Sciatic nerve (tissue), 2 donors: Measurements from ENCODE around the gene RRAGD. TPM values are rescaled to one million over a fixed set of nuclear protein-coding genes. Genes with fewer than 3 reads are reported as not detected.

Experiments
- ATAC-seq: fragments of 200-7000 bp; cut with Tn5 transposase; one replicate; pipeline ENCODE4 v1.9.1; 2020; ENCODE audit warnings: mild to moderate bottlenecking, moderate library complexity
- DNase-seq: peaks from one replicate; pipeline ENCODE4 v3.0.0-alpha.2; 2020; ENCODE audit warnings: low spot score
- intact Hi-C: fragments of 100-400 bp; cut with DNase I; formaldehyde crosslinking; loops from one replicate; pipeline ENCODE4 v1.14.2; 2022
- total RNA-seq: library from RNA; stranded (reverse); fragmentation: NEBNext Ultra II Directional; extraction: Animal tissue kit (Norgen Biotek cat#: 25700); gene quantifications from one replicate; pipeline ENCODE4 v1.2.1, GENCODE V29; 2021
- donor health status: DM: no; HTN: no; CAD: no.
- donor health status: DM: no; HTN: no; CAD: no.

The RRAGD gene, protein sequence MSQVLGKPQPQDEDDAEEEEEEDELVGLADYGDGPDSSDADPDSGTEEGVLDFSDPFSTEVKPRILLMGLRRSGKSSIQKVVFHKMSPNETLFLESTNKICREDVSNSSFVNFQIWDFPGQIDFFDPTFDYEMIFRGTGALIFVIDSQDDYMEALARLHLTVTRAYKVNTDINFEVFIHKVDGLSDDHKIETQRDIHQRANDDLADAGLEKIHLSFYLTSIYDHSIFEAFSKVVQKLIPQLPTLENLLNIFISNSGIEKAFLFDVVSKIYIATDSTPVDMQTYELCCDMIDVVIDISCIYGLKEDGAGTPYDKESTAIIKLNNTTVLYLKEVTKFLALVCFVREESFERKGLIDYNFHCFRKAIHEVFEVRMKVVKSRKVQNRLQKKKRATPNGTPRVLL
- 22.1 TPM for total RNA-seq

DNA sequence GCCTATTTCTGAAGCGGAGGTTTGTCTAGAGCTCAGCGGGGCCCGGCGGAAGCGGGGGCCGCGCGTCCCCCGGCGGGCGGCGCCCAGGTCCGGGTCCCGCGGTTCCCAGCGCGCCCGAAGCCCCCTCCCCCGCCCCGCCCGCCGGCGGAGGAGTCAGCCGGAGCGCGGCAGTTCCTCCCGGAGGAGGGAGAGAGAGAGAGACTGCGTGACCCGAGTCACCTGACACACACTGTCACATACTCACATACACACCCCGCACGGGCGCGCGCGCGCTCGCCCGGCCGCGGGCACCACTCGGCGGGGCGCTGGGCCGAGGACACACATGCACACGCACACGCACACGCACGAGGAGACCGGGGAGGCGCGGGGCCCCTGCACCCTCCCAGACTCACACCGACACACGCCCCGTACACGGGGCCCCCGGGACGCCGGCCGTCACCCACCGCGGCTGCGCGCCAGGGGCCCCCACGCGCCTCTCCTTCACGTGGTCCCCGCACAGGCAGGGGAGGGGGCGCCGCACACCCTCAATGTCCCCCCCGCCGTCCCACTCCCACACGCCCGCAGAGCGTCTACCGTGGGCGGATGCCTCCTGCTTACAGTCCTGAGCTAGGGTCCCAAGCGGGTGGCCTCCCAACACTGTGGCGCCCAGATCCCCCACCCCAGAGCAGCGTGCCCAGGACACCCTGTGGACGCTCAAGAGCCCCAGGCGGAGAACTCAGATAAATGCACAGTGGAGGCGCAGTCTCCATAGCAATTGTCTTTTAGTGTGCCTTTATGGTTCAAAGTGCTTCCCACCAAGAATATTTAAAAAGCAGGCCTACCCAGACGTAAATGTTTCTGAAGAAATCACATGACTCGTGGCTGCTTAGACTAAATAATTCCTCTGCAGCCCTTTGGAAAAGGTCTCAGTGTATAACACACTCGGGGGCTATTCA lies at the start of gene RRAGD:
TSS of gene RRAGD (minus strand) at position 203 of the 935 bp plus-strand sequence. CDS start 280 bp downstream, outside the sequence.
- ATAC-seq (peak; percentile 89), DNase-seq (peak; percentile 82)
- intact Hi-C loops, result no loop called here

DNA sequence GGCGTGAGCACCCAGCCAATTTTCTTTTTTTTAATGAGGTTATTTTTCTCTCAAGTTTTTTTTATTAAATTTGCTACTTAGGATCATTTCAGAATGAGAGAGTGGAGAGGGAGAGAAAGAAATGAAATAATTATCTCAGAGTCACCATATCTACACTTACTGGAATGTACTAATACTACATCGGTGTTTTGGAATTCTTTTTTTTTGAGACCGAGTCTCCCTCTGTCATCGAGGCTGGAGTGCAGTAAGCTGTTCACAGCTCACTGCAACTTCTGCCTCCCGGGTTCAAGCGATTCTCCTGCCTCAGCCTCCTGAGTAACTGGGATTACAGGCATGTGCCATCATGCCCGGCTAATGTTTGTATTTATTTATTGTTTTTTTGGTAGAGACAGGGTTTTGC lies 48.6 kb upstream of the RRAGD start:
- ATAC-seq (no peak), DNase-seq (no peak)
- intact Hi-C loops, result no loop called here

DNA sequence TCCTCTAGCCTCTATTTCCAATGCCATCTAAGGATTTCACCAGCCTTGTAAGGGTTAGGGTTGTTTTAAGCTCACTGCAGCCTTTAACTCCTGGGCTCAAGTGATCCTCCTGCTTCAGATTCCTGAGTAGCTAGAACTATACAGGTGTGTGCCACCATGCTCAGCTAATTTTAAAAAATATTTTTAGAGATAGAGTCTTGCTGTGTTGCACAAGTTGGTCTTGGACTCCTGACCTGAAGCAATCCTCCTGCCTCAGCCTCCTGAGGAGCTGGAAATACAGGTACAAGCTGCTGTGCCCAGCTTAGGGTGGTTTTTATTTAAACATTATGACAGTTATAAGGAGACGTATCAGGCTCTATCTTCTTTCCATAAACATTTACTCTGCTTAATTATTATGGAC lies 47.4 kb upstream of the RRAGD start:
- intact Hi-C loops, result no loop called here
- DNase-seq (no peak), ATAC-seq (no peak)

DNA sequence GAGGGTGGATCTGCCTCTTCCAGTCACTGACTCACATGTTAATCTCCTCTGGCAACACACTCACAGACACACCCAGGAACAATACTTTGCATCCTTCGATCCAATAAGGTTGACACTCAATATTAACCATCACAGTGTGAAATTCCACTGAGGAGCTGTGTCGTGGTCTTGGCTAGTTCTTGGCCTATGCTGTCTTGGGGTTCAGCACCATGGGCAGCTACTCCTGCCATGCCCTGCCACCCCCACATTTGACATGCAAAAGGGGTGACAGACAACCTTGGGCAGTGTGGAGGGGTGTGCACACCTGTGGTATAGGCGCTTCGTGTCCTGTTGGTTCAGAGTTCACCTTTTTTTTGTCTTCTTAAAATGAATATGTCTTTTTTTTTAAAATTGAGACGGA lies 46.6 kb upstream of the RRAGD start:
- intact Hi-C loops, result no loop called here
- DNase-seq (no peak), ATAC-seq (no peak)

DNA sequence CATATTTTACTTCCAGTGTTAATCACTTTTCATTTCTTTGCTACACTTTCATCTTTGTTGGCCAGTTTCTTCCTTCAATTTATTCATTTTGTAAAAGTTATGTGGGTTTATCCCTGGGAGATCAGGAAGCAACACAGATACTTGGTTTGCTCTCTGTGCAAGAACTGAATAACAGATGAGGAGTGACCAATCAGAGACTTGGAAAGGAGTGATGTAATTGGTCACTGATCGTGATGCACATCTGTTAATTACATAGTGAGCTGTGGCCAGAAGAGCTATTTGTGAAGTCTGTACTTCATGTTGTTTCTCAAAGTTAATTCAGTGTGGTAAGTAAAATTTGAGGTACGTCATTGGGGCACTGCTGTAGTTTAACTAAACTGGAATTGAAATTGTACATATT lies 42.2 kb upstream of the RRAGD start:
- ATAC-seq, result no peak
- intact Hi-C loops, result no loop called here
- no peak for DNase-seq

DNA sequence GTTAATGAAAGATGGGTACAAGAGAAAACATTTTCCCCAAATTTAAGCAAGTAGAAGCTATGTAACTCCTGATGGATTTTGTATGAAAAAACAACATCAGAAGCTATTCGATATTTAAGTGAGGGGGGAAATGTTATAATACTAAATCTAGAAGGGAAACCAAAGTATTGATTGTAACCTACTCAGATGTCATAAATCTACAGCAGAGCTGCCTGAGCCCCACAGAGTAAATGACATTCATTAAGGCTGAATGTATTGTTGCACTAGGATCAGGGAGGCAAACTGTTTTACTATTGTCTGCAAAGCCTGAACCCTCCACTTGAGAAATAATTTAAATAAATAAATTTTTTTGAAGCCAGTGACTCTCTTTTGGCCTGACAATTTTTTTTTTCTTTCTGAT lies 40.2 kb upstream of the RRAGD start:
- DNase-seq, result no peak
- intact Hi-C loops, result no loop called here
- ATAC-seq, result no peak

DNA sequence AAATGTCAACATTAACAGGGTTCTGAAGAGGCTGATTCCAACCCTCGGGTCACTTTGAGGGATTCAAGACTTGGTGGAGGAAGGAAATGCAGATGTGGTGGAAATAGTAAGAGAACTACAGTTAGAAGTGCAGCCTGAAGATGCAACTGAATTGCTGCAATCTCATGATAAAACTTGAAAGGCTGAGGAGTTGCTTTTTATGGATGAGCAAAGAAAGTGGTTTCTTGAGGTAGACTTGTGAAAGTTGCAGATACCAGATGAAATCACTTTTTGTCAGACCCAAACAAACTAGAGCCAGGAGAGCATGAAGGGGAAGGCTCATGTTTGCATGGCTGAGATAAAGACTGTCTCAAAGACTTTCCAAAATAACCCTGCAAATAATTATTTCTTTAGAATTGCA lies 37.1 kb upstream of the RRAGD start:
- no peak for DNase-seq
- no peak for ATAC-seq
- intact Hi-C loops, result no loop called here

DNA sequence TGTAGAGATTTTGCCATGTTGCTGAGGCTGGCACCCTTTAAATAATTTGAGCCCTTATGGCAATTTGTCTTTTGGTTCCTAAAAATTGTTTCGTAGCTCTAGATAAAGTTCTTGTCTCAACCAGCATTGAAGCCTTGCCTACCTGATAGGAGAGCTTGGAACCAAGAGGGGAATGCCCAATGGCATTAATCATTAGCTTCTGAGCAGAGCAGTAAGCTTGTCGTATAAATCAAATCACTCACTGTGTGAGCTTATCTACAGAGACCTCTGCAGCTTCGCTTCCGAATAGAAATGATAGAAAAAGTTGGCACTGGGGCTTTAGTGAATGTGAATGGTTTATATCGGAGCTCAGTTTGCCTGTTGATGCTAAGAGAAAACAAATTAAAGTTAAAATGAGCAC lies 31.6 kb upstream of the RRAGD start:
- DNase-seq, result no peak
- intact Hi-C loops, result no loop called here
- ATAC-seq, result no peak

DNA sequence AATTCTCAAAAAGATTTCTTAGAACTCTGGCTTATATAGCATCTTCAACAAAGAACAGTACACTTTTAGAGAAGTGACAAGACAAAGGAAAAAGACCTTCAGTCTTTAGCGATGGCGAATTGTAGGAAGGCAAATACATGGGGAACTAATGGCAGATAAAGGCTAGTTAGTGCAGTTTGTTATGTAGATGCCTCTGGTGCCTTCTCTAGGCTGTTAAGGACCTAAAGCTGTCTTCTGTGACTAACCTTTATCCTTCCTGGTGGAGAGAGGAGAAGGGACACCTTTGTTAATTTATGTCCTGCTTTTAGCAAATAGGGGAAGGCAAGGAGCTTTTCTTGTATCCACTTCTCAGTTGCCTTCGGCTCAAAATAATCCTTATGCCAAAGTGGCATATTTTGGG lies 28.1 kb upstream of the RRAGD start:
- intact Hi-C loops, result no loop called here
- ATAC-seq (no peak), DNase-seq (no peak)

DNA sequence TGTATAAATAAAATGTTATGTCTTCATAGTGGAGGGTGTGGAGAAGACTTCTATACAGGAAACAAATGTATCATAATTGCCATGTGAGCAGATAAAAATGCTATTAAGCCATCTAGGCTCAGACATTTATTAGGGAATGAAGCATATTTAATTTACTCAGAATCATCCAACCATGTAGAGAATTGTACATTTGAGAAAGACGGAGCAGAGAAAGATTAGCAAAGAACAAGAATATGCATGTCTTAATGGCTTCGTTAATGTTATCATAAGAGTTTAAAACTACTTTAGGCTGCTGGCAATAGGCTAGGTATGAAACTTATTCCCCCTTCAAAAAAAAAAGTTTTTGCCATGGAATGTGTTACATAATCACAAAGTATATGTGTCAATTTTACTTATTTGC lies 26.9 kb upstream of the RRAGD start:
- DNase-seq, result no peak
- ATAC-seq, result no peak
- intact Hi-C loops, result no loop called here

DNA sequence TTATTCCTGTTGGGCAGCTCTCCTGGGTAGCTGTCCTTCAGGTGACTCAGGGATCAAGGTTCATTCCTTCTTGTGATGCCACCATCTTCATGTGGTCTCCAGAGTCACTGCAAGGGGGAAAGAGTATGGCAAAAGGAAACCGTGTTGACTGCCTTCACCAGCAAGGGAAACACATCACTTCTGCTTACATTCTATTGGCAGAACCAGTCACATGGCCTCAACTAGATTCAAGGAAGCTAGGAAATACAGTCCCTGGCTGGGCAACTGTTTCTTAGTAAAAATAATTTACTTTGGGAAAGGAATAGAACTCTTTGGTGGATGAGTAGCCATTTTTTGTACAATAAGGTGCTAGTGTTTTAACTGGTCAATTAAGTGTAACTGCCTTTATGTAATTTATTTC lies 26.2 kb upstream of the RRAGD start:
- intact Hi-C loops, result no loop called here
- no peak for DNase-seq

DNA sequence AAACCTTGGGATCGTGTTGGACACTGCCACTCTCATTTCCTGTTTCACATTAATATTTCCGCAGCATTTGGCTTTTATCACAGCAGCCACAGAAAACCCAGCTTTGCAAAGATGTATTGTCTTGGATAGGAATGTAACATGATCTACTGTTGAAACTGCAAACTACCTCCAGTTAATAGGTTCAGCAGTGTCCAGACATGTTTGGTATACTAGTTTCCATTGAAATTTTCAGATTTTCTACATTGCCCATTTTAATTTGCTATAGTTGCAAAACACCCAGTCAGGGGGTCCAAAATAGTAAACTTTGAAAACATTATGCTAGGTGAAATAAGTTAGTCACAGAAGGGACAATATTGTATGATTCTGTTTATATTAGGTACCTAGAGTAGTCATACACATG lies 24.2 kb upstream of the RRAGD start:
- ATAC-seq, result no peak
- intact Hi-C loops, result no loop called here
- DNase-seq, result no peak

More for the DNA sequence above, 26.2 kb upstream of the RRAGD start:
- ATAC-seq, result no peak

DNA sequence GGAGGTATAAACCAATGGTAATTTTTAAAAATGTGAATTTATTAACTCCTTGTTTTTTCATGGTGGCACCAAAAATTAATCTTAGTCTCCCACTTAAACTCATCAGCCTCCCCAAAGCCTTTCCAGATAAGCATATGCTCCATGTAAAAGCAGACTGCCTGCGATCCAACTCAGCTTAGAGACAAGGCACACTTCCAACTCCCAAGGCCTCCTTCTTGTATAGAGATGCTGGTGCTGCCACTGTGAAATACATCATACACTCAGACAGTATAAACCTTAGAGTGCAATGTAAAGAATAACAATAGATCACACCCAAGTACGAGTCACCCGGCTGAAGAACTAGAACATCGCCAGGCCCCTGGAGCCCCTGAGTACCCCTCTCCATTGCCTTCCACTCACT lies 22.9 kb upstream of the RRAGD start:
- DNase-seq (no peak), ATAC-seq (no peak)
- intact Hi-C loops, result loop anchor here (5.0 kb wide), 1 partner anchor 172 kb away; no protein-coding TSS in a partner anchor

DNA sequence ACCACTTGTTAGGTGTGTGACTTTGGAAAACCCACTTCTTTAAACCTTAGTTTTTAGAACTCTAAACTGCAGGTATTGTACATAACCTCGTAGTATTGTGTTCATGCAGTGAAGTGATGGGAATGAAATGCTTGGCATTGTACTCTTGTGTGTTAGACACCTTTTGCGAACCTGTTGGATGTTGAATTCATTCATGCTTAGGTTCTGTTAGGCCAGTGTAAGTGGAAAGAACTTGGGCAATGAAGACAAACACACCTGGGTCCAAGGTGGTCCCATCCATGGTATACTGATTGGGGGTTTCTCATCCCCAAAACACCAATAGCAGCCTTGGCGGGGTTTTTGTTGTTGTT lies 22.1 kb upstream of the RRAGD start:
- DNase-seq, result no peak
- intact Hi-C loops, result loop anchor here (5.0 kb wide), 1 partner anchor 173 kb away; no protein-coding TSS in a partner anchor
- ATAC-seq, result no peak

DNA sequence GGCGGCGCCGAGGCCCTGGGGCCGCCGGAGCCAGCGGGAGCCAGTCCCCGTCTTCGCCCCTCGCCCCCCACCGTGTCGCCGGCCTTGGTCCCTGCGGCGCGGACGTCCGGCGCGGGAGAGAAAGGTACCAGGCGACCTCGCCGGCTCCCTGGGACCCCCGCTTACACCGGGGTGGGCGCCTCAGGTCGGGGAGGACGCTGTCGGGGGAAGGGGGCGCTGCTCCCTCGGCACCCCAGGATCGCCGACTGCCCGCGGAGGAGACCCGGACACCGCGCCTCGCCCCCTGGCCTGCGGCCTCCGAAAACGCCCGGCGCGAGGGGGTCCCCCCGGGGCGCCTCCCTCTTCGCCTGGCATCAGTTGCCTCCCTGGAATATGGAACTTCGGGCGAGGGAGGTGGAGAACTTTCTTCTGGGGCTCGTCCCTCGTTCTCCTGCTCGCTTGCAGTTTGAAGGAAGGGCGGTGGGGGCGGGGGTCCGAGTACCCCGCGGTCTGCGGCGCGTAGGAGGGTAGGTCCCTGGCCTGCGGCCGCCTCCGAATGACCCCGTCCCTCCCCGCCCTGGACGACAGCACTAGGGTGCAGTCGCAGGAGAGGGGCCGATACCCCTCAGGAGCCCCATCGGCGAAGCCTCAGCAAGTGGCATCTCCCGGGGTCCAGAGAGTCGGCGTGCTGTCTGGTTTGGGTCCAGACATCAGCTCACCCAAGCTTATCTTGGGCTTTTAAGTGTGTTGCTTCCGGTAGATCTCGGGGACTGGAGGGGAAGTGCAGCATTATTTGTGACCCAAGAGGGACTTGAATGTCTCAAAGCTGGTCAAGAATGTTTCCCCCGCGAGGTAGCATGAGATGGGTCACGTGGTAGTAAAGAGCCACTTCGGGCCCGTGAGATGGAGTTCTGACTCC lies 21.4 kb upstream of the RRAGD start:
- ATAC-seq (peak; percentile 59), DNase-seq (peak; percentile 63)
- intact Hi-C loops, result loop anchor here (5.0 kb wide), 1 partner anchor 174 kb away; no protein-coding TSS in a partner anchor

DNA sequence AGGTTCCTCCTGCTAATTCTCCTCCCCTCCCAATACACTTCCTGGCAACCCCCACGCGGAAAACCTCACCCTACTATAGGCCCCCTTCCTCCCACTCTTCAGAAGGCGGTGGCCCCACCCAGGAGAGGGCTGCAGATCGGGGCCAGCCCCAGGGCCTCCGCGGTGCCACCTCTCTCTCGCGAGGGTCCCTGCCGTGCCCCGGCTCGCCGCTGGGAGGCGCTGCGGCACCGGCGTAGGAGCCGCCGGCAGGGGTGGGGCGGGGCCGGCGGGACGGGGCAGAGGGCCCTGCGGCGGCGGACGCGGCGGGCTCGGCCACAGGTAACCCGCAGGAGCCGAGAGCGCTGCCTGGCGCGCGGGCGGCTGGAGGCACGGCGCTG lies 20.8 kb upstream of the RRAGD start, which contains the start of gene ANKRD6:
TSS of gene ANKRD6 (plus strand) at position 278 of the 377 bp plus-strand sequence. CDS start 133,825 bp downstream, outside the sequence.
- peak; percentile 93 for ATAC-seq

DNA sequence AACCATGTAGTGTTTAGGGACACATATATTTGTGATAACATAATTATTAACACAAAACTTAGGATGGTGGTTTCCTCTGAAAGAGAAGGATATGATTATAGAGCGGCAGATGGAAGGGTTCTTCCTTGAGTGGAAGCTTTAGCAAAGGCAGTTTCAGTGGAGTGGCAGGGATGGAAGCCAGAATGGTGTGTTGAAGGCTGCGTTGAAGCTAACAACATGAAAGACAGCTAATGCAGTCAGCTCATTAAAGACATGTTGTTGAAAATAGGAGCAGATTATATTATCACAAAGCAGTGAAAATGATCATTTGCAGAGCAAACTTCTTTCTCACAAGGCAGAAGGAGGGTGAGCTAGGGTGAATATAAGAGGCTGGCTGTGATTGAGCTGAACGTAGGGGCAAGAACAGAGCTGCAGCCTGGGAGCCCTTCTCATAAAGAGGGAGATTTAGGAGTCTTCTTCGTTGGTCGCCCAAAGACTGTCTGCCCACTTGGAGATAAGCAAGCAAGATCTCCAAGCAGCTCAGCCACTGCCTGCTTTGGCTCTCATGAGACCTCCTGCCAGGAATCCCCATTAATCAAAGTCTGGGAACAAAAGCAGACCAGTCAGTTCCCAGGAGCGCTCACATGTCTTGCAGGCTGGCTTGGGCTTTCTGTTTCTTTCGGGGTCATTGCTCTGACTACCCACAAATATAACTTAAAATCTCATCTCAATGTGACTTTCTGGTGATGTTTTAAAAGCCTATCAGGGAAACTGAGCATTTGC lies 18.3 kb upstream of the RRAGD start:
- no peak for ATAC-seq
- intact Hi-C loops, result loop anchor here (5.0 kb wide), 1 partner anchor 177 kb away; no protein-coding TSS in a partner anchor
- no peak for DNase-seq

More for the DNA sequence above, 20.8 kb upstream of the RRAGD start, which contains the start of gene ANKRD6:
- peak; percentile 87 for DNase-seq
- intact Hi-C loops, result loop anchor here (5.0 kb wide), 1 partner anchor 174 kb away; no protein-coding TSS in a partner anchor

DNA sequence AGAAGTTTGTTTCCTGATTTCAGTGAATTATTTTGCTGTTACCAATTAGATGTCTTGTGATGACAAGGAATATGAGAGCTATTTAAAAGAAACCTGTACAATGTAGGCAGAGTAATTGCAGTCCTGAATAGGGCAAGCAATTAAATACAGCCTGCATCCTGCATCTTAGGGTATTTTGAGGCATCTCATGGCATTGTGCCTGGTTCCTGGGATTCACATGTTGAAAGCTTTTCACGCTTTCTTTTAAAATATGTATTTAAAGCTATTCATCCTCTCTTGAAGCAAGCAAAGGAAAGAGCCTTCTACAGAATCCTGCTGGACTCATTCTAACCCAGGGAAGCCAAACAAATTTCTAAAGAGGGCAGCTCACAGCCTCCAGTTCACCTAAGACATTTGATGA lies 4.7 kb upstream of the RRAGD start:
- intact Hi-C loops, result no loop called here
- ATAC-seq (no peak), DNase-seq (no peak)
